Stomach (tissue), 4 donors: ENCODE measurements around the gene KRT15.

Experiments used
- CTCF ChIP-seq, 7 experiments: fragments of 450-650 bp in 4 of 7; fragments of 200-600 bp in 3 of 7; sonication (generic) in 3 of 7; IDR thresholded peaks; one replicate each; pipeline ENCODE4 v1.5.1; 2016 to 2019; ENCODE audit warnings: antibody characterized with exemption in 7 of 7, control low read depth in 2 of 7, mild to moderate bottlenecking in 1 of 7
- EP300 ChIP-seq: sonication (generic); formaldehyde crosslinking; IDR thresholded peaks from one replicate; pipeline ENCODE4 v1.6.1; 2017; ENCODE audit warnings: antibody characterized with exemption
- POLR2A ChIP-seq, 4 donors: fragments of 450-650 bp; IDR thresholded peaks; one replicate each; pipeline ENCODE4 v1.6.1; 2016; ENCODE audit warnings: antibody characterized with exemption in 4 of 4, control low read depth in 2 of 4, mild to moderate bottlenecking in 1 of 4, moderate library complexity in 1 of 4

GRCh38 chr17:41492771-41493170 is 25.9 kb downstream of the KRT15 start:
- no peak for TF ChIP-seq CTCF (IDR thresholded peaks at IDR 0.05)
- TF ChIP-seq POLR2A (IDR thresholded peaks at IDR 0.05) = no peak
- no peak for TF ChIP-seq EP300
